Measurements from ENCODE around the gene SORCS3.

The SORCS3 gene

GRCh38 chr10:105284476-105285215 lies 643.6 kb downstream of the SORCS3 start:
- DNase-seq: no peak

DNA sequence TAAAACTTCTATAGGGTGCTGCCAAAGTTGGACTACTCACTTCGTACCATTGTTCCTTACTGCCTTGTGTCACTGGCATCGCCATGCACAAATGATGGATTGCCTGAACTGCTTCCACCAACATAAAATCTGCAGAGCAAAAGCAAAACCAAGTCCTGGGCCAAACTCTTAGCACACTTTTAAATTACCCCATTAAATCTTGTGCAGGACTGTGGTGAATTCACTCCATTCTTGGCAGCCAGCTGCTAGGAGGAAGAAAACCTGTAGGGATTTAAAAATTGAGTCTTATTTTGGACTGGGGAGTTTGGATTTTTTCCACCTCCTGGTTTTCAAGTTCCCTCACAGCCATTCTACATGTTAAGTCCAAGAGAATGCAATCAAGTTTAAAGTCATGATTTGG lies 646.9 kb downstream of the SORCS3 start:
- no peak for DNase-seq

- DNase-seq: no peak
Measured at GRCh38 chr10:105288613-105289012, 647.5 kb downstream of the SORCS3 start.

DNA sequence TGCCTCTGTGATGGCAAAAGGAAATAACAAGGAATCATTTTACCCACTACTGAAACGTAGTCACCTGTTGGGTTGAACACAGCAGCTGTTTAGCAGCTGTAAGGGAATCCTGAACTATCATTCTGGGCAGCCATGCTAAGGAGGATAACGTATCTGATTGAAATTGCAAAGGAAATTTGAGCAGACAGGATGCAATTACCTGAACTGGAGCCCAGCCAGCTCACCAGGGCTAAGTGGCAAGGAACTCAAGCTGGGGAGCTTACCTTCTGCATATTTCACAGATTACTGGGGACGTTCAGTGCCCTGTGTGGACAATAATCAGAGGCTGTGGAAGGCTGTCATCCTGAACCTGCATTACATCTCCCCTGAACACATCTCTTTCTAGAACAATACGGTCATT lies 650.5 kb downstream of the SORCS3 start:
- DNase-seq: no peak

GRCh38 chr10:105292236-105292635 lies 651.1 kb downstream of the SORCS3 start:
- no peak for DNase-seq

All from CD4-positive, alpha-beta T cell treated with Interleukin-4 for 4 hours (primary cell).